GM21381 (cell line): Measurements from ENCODE around the gene LGALS4.
"Not testable (repeated sequence)": the region's sequence is repeated elsewhere in the genome, so short reads cannot be mapped to it uniquely, and the experiment has no call there.

Source experiments
- ATAC-seq: cut with Tn5 transposase; IDR thresholded peaks from one replicate; pipeline ENCODE4 v1.9.1; 2021; ENCODE audit warnings: mild to moderate bottlenecking, moderate library complexity; ENCODE audit not compliant: unreplicated experiment

The LGALS4 gene, protein sequence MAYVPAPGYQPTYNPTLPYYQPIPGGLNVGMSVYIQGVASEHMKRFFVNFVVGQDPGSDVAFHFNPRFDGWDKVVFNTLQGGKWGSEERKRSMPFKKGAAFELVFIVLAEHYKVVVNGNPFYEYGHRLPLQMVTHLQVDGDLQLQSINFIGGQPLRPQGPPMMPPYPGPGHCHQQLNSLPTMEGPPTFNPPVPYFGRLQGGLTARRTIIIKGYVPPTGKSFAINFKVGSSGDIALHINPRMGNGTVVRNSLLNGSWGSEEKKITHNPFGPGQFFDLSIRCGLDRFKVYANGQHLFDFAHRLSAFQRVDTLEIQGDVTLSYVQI

DNA sequence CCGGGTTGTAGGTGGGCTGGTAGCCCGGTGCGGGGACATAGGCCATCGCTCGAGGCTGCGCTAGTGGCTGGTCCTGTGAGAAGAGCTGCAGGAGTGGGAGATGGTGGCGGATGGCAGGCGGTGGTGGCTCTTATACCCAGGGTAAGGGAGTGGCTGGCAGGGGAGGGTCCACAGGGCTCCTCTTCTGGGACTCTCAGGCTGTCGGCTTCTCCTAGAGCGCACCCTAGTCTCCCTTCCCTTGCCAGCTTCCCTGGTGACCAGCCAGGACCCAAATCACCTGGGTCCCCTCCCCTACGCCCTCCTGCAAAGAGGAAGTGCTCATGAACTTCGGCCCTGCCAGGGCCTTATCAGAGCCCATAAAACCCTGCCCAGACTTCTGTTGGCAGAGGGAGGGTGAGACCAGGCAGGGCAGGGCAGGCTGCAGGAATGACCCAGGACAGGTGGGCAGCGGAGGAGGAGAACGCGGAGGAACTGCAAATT, at the start of gene LGALS4:
Gene LGALS4 (minus strand): TSS at position 105 of the 480 bp plus-strand sequence. CDS start 59 bp downstream, at position 46.
- ATAC-seq = no peak

DNA sequence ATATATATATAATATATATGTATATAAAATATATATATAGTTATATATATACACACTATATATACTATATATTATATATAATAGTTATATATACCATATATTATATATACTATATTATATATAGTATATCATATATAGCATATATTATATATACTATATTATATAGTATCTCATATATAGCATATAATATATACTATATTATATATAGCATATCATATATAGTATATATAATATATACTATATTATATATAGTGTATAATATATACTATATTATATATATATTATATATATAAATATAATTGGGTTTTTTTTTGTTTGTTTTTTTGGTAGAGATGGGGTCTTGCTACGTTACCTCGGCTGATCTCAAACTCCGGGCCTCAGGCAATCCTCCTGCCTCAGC, 48.6 kb upstream of the LGALS4 start:
- no peak for ATAC-seq

DNA sequence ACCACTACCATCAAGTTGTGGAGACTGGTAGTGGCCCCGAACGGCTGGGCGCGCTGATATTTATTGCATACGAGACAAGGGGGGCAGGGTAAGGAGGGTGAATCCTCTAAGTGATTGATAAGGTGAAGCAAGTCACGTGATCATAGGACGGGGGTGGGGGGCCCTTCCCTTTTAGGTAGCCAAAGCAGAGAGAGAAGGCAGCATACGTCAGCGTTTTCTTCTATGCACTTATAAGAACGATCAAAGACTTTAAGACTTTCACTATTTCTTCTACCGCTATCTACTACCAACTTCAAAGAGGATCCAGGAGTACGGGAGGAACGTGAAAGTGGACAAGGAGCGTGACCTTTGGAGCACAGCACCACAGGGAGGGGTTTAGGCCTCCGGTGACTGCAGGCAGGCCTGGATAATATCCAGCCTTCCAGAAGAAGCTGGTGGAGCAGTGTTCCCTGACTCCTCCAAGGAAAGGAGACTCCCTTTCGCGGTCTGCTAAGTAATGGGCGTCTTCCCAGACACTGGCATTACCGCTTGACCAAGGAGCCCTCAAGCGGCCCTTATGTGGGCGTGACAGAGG, 47.0 kb upstream of the LGALS4 start:
- not testable (repeated sequence) for ATAC-seq

DNA sequence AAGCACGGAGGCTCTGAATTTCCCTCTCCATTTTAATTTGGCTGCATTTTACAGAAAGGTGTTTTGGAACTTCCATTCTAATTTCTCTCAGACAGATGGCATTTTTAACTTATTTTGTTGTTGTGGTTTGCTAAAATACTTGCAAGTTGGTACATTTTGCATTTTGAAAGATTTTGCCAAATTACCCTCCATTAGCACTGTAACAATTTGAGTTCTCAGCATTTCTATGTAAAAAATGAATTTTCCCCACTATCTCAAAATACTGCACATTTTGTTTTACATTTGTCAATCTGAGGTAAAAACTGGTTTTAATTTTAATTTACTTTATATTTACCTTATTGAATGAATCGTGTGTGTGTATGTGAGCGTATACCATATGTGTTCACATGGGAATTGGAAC, 44.1 kb upstream of the LGALS4 start:
- no peak for ATAC-seq

DNA sequence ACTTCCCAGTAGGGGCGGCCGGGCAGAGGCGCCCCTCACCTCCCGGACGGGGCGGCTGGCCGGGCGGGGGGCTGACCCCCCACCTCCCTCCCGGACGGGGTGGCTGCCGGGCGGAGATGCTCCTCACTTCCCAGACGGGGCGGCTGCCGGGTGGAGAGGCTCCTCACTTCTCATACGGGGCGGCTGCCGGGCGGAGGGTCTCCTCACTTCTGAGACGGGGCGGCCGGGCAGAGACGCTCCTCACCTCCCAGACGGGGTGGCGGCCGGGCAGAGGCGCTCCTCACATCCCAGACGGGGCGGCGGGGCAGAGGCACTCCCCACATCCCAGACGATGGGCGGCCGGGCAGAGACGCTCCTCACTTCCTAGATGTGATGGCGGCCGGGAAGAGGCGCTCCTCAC, 43.0 kb upstream of the LGALS4 start:
- not testable (repeated sequence) for ATAC-seq

DNA sequence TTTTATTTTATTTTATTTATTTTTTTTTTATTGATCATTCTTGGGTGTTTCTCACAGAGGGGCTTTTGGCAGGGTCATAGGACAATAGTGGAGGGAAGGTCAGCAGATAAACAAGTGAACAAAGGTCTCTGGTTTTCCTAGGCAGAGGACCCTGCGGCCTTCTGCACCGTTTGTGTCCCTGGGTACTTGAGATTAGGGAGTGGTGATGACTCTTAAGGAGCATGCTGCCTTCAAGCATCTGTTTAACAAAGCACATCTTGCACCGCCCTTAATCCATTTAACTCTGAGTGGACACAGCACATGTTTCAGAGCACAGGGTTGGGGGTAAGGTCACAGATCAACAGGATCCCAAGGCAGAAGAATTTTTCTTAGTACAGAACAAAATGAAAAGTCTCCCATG, 42.2 kb upstream of the LGALS4 start:
- ATAC-seq = not testable (repeated sequence)

DNA sequence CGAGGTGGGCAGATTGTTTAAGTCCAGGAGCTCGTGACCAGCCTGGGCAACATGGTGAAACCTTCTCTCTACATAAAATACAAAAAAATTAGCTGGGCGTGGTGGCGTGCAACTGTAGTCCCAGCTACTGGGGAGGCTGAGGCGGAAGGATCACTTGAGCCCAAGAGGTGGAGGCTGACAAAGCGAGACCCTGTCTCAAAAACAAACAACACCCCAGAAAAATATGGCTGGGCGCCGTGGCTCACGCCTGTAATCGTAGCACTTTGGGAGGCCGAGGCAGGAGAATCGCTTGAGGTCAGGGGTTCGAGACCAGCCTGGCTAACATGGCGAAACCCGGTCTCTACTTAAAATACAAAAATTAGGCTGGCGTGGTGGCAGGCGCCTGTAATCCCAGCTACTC, 40.5 kb upstream of the LGALS4 start:
- no peak for ATAC-seq

DNA sequence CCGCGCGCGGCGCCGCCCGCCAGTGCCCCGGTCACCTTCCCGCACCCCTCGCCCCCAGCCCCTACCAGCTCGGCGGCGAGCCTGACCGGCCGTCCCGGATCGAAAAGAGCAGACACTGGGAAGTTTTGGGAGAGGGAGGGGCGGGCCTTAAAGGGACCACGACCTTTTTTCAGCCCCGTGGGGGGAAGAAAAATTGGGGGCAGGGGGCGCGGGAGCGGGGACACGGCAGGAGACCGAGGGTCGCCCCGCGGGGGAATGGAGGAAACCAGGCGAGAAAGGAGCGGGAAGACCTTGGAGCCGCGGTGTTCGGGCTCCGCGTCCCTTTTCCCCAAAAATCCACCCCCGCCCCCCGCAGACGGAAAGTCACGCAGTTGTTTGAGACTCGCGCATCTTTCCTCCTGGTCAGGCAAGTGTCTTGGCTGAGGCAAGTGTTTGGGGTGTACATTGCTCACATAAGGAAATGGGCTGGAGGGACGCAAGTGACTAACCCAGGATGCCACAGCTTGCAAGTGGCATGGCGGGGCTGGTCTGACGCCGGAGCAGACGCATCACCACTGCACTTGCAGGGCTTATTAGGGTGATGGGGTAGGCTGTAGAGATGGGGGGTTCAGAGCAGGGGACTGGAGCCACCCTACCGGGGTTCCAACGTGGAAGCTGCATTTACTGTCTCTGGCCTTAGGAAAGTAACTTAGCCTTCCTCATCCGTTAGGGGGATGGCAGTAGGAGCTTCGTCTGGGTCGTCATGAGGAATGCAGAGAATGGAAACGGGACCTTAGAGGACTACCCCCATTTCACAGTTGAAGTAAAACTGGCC, 39.7 kb upstream of the LGALS4 start:
- no peak for ATAC-seq

DNA sequence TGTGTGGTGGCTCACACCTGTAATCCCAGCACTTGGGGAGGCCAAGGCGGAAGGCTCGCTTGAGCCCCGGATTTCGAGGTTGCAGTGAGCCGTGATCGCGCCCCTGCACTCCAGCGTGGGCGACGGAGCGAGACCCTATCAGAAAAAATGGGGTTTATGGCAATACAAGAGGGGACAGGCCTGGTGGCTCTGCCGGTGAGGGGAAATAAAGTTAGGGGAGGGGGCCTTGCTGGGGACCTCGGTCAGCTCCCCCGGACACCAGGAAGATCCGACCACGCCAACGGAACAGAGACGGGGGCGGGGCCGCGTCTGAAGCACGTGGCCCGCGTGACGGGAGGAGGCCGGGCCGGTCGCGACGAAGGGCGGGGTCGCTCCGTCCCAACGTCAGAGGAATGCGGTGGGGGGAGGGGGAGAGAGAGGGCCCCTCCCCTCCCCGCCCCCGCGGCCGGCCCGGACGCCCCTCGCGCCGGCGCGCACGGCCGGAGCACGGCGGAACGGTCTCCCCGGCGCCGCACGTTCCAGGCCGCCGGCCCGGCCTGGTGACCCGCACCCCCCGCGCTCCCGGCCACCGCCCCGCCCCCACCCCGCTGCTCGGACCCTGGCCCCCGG, 39.0 kb upstream of the LGALS4 start:
- peak; percentile 20 for ATAC-seq

DNA sequence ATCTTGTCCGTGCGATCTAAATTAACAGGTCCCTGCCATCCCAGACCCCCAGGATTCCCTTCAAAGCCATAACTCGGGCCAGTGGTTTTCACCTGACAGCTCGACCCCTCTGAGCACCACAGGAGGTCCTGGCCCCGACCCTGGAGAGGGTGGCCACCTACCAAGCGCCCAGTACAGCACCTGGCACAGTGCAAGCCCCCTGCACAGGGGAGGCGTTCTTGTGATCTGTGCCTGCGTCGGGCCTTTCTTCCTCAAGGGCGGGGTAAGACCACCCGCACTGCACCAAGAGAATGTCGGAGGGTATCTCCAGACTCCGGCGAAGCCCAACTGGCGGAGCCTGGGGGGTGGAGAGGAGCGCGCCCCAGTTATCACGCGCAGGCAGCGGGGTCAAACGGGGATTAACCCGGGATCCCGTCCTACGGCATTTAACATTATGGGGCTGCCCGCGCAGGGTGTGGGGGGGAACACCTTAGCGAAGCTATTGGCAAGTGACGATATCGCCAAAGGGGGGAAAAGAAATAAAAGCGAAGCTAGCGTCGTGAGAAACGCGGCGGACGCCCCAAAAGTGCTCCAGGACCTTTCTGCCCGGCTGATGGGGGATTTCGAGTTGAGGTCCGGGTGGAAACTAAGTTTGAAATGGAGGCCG, 38.4 kb upstream of the LGALS4 start:
- ATAC-seq = no peak

DNA sequence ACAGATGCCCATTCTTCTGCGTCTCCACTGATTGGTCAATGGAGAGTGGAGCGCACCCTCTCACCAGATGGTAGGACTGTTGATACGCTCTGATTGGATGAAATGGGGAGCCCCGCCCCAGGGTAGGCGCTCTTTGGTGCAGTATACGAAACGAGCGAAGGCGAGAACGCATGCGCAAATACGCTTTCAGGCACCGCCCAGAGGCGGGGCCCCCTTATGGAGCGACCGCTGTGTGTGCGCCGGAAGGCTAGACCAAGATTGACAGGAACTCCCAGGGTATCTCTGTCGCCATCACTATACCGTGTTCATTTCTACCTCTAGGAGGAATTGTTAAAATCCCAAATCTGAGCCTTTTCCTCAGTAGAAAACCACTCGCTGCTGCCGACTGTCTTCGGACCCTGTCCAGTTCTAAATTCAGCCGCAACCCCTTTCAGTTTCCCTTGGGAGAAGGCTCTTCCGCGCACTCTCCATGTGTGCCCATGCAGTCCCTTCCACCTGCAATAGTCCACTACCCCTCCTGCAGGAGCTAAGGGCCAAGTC, 37.8 kb upstream of the LGALS4 start:
- peak; percentile 61 for ATAC-seq

DNA sequence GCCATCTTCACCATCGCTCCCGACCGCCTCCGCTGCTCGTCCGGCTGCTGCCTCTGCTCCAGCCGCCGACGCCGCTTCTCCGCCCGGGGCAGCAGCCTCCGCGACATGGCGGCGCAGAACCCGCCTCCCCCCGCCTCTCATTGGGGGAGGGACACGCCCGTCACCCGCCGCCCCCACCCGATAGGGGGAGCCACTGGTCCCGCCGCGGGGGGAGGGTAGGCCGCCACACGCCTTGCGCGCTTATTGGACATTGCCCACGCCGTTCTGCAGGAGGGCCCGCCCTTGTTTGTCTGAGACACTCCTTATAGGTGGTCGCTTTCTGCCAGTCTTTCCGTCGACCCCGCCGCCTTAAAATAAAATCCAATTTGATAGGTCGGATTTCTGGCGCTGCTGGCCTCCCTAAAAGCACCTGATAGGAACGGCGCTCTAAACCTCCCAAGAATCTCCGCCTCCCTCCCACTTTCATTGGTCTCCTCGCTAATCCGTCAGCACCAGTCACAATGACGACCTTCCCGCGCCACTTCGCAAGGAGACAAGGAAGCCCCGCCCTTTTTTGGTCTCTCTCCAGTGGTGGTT, 37.2 kb upstream of the LGALS4 start, which contains the start of gene HNRNPL:
Gene HNRNPL (minus strand): TSS at position 127 of the 576 bp plus-strand sequence. CDS start 20 bp downstream, at position 107.
- ATAC-seq = peak; percentile 48

DNA sequence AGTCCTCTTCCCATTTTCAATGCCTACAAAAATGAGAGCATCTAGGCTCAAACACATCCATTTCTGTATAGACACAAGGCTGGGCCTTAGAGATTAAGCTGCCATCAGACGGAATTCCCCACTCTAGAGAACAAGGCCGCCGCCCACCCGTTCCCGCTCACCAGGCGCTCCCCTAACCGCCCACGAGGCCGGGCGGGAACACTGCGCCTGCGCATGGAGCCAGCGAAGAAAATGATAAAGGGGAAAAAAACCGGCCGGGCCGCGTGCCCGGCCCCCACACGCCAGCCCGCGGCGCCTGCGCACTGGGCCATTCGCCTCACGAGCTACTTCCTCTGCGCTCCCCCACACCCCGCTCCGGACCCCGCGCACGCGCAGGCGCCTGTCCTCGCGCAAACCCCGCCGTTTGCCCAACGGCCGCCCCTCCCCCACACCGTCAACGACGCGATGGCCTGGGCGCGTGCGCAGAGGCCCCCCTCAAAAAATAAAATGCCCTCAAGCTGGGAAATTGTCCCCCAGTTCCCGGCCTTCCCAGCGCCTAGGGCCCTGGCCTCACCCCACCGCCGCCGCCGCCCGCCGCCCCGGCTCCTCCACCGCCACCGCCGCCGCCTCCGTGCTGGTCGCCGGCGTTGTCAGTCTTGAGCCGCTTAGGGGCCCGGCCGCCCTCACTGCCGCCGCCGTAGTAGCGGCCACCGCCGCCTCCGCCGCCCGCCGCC, 36.6 kb upstream of the LGALS4 start:
- ATAC-seq = peak; percentile 30

DNA sequence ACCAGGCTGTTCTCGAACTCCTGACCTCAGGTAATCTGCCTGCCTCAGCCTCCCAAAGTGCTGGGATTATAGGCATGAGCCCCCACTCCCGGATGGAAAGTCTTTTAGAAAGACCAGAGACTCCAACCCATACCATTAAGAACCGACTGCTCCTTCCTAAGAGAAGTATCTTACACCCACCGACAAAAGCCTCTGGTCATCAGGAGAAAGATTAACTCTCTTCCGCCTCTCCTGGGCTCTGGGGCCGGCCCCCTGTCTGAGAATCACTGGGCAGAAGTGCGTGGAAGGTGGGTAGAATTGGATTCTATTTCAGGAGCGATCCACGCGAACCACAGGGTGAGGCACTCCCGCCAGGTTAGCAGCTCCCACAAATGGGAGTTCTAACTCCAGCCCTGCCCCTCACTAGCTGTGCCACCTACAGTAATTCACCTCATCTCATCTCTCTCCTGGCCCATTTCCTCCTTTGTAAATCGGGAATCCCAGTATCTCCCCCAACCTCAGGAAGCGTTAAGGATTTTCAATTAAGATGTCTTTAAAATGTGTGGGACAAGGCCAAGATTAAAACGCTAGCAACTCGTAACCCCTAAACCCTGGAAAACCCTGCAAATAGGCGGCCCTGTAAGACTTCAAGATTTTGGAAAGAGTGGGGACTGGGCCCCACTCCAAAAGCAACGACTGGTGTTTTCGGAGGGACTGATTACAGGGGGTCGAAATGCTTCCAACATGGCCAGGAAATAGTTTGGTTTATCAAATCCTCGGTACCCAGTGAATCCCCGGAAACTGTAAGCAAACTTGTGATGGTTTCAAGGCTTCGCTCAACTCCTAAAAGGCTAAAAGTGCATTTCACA, 35.8 kb upstream of the LGALS4 start:
- ATAC-seq = no peak

DNA sequence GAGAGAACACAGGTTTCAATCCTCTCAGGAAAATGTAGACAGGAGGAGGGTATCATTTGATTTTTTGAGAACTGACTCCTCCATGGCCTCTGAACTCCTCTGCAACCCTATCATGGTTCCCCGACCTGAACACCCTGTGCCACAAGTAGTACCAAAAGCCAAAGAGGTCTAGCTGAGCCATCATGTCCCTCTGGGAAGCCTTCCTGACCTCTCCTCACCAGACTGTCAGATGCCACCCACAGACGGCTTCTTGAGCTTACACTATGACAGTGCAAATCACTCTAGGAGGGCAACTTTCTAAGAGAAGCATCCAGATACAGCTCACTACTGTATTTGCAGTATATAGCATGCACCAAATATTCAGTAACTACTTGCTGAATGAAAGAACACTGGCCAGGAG, 33.4 kb upstream of the LGALS4 start:
- ATAC-seq = no peak

DNA sequence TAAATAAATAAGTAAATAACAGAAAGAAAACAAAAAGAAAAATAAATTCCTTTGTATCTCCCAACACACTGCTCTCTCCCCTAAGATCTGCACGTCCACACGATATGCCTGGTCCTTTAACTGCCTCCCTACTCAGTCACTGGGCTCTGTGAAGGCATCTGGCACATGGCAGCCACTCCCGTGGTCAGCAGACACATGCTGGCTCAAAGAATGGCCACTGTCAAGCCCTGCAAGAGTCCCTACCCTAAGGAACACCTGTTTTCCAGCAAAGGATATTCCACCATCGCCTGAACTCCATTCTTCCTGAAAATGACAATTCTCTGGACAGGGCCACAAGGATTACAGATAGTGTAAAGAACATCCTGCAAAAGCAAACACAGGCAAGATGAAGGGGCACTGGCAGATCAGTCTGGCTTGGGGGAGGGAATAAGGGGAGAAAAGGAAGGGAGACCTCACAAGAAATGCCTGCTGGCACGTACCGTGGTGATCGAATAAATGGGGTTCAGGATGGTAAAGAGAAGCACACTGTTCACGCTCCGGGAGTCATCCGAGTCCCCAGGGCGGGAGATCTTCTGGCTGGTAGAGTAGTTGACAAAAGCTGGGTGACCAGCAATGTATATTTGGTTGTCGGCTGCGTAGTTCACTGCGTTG, 32.8 kb upstream of the LGALS4 start:
- no peak for ATAC-seq

DNA sequence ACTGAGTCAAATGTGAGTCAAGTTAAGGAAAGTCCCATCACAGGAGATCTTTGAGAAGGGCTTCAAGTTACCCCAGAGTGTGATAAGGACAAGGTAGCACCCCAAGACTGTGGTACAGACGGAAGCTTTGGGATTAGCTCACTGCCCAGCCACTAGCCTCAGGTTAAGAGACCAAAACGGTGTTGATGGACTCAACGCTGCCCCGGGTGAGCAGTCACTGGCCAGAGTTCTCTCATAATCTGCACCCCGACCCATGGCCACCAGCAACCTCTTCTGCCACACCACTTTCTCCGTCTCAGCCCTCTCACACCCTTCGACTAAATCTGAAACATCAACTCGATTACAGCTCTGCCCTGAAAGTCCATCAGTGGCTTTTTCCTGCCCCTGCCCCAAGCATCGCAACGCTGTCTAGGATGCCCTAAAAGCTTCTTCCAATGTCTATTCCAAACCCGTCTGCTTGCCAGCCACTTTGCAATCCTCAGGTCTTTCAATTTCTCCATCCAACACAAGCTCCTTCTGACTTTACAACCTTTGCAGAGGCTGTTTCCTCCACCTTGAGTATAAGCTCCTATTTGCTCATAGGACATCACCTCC, 31.4 kb upstream of the LGALS4 start:
- no peak for ATAC-seq
